Measurements from ENCODE around the gene TRIM64C.
"Not testable (repeated sequence)": the region's sequence is repeated elsewhere in the genome, so short reads cannot be mapped to it uniquely, and the experiment has no call there.

Gene TRIM64C, protein sequence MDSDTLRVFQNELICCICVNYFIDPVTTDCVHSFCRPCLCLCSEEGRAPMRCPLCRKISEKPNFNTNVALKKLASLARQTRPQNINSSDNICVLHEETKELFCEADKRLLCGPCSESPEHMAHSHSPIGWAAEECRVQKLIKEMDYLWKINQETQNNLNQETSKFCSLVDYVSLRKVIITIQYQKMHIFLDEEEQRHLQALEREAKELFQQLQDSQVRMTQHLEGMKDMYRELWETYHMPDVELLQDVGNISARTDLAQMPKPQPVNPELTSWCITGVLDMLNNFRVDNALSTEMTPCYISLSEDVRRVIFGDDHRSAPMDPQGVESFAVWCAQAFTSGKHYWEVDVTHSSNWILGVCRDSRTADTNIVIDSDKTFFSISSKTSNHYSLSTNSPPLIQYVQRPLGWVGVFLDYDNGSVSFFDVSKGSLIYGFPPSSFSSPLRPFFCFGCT

DNA sequence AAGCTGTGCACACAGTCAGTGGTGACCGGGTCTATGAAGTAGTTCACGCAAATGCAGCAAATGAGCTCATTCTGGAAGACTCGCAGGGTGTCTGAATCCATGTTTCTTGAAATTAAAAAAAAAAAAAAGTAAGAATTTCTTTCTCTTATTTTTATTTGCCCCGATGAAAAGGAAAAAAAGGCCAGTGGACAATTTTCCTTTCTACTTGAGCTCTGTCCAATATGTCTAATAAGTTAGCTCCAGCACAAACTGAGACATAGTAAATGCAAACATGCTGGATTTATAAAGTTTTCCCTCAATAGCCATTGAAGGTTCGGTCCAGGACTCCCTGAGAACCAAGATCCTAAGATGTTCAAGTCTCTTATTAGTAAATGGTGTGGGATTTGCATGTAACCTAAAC, at the start of gene TRIM64C:
TSS of gene TRIM64C (minus strand) at position 101 of the 400 bp plus-strand sequence. CDS start at position 101, 0 bp downstream.
- H3K27ac ChIP-seq, H3K4me2 ChIP-seq, H3K36me3 ChIP-seq, H3K9ac ChIP-seq, H4K20me1 ChIP-seq, H3K4me3 ChIP-seq, H3K4me1 ChIP-seq, H3K27me3 ChIP-seq, H3K9me3 ChIP-seq: not testable (repeated sequence)

DNA sequence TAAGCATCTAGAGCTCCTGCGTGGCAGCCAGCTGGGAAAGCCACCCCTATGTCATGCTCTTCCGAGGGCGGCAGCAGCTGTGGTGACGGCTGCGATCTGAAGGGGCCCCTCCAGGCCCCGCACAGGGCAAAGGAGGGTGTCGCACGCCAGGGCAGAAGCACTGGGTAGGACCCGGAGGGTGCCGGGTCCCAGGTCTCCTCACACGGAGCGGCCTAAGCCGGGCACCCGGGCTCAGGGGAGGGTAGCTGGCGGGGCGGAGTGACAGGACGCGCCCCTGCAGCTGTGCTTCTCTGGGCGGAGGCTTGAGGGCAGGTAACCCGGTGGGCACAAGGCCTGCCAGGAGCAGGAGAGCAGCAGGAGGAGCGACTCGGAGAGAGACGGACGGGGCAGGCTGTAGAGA, 43.4 kb upstream of the TRIM64C start:
- H3K27ac ChIP-seq, H3K4me3 ChIP-seq, H3K36me3 ChIP-seq, H4K20me1 ChIP-seq, H3K27me3 ChIP-seq, H3K9me3 ChIP-seq, H3K9ac ChIP-seq, H3K4me1 ChIP-seq, H3K4me2 ChIP-seq: not testable (repeated sequence)

DNA sequence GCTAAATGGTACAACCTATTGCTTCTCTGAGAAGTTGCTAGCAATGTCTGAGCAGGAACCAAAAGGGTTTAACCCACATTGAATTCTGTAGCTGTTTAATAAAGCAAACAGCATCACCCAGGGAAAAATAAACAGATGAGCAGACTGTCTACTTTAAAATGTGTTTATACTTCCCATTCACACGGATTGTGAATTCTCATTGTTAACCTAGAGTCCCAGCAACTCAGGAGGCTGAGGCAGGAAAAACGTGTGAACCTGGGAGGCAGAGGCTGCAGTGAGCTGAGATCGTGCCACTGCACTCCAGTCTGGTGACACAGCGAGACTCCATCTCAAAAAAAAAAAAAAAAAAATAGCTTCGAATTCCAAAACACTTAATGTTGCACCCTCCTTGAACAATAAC, 11.0 kb upstream of the TRIM64C start:
- H3K9ac ChIP-seq, H3K4me3 ChIP-seq, H3K4me1 ChIP-seq, H3K27ac ChIP-seq, H3K4me2 ChIP-seq, H3K36me3 ChIP-seq, H3K9me3 ChIP-seq, H4K20me1 ChIP-seq, H3K27me3 ChIP-seq: not testable (repeated sequence)

DNA sequence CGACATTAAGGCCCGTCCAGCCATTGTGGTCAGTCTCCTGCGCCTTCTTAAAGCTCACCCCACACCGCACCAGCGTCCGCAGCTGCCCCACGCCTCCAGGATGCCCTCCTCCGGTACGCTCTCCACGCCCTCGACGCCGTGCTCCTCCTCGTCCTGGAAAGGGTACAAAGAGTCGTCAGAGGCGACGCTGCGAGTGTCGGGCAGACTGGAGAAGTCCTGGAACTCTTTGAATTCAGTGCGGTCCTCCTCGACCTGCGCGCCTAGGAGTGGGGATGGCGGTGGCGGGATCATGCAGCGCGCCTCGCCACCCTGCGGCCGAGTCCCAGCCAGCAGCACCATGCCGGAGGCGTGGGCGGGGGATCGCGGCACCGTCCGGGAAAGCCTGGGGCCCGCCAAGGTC, 9.1 kb downstream of the TRIM64C start:
- H3K4me2 ChIP-seq, H3K27me3 ChIP-seq, H3K9ac ChIP-seq, H4K20me1 ChIP-seq, H3K4me1 ChIP-seq, H3K27ac ChIP-seq, H3K36me3 ChIP-seq, H3K4me3 ChIP-seq: not testable (repeated sequence)
- H3K9me3 ChIP-seq = peaks cover 19% of the 10 kb centered on the region

DNA sequence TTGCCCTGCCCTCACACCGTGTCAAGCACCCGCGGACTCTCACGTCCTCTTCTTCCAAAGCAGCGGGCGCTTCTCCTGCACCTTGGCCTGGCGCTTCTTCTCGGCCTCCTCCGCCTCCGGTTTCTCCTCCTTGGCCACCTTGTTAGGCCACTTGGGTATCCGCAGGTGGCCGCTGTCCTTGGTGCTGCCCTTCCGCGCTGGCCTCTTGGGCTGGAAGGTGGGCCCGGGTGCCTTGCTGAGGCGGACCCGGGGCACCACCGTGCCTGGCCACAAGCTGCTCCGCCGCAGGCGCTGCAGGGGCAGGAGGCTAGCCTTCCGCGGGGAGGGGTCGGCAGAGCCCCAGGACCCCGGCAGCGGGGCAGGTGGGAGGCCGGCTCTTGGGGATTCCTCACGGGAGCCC, 10.7 kb downstream of the TRIM64C start:
- H3K4me3 ChIP-seq, H3K27me3 ChIP-seq, H3K4me2 ChIP-seq, H3K4me1 ChIP-seq, H4K20me1 ChIP-seq, H3K9ac ChIP-seq, H3K36me3 ChIP-seq, H3K27ac ChIP-seq: not testable (repeated sequence)
- H3K9me3 ChIP-seq = peaks cover 19% of the 10 kb centered on the region

DNA sequence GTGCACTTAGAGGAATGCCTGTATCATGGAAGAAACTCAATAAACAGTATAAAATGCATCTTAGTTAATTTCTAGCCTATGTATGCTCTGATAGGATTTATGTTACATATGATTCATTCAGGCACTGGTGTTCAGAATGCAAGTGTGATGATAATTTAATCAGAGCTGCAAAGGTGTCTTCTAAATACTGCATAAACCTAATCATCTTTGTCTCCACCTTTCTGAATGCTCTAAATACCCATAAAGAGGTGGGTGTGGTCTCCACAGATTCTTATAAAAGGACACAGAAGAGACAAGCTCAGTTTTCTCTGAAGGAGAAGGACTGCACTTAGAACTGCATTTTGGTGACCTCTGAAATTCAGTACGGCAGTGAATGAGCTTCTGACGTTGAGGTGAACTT, 30.4 kb downstream of the TRIM64C start, which contains the start of gene TRIM49B:
TSS of gene TRIM49B (plus strand) at position 301 of the 400 bp plus-strand sequence. CDS start 2,777 bp downstream, outside the sequence.
- not testable (repeated sequence) for H3K9ac ChIP-seq, H3K4me3 ChIP-seq, H3K27me3 ChIP-seq, H4K20me1 ChIP-seq, H3K4me1 ChIP-seq, H3K4me2 ChIP-seq, H3K27ac ChIP-seq, H3K36me3 ChIP-seq, H3K9me3 ChIP-seq
